DMS114 treated with DMSO at 0.1 percent for 48 hours (cell line): ENCODE data around the gene DENND5A.

Experiments used
- DNase-seq: peaks from one replicate; lab custom pipeline; 2025; ENCODE audit not compliant: unreplicated experiment; lab: John Stamatoyannopoulos, UW

The DENND5A gene

GRCh38 chr11:9265211-9266131, at the start of gene DENND5A:
Gene DENND5A (minus strand): TSS chr11:9265350. CDS start chr11:9265069, 281 bp downstream.
- DNase-seq, result peak; percentile 63

DNA sequence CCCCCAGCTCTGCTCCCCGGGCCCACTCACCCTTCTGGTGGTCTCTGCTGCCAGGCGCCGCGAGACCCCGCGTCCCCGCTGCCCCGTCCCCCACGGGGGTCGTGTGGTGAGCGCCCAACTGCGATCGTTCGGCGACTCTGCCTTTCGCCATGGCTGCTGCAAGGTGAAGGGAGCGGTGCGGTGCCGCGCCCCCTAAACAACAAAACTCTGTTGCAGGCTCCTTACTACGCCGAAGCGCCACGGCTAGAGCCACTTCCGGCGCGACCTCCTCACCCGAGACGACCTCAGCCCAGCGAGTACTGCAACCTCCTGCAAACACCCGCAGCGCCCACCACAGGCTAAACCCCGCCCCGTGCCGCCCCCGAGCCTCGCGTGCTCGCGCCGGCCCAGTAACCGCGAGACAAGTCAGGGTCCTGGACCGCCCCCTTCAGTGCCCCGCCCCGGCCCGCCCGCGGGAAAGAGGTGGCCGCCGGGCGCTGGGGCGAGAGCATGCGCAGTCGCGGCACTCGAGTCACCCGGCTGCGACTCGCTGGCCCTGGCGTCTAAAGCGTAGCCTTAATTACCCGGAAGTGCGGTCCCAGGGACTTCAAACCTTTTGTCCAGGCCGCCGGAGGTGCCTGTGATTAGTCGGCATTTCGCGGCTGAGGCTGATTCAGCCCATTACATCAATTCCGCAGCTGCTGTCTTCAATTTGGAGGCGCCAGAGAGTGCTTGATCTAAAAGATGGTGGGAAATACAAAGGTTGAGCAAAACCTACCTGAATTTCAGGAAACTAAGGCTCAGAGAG, 49.3 kb upstream of the DENND5A start, which contains the start of gene TMEM41B:
Gene TMEM41B, minus strand, starts transcription at position 303 of the 787 bp plus-strand sequence. Its CDS starts 152 bp downstream, at position 151.
- peak; percentile 83 for DNase-seq

DNA sequence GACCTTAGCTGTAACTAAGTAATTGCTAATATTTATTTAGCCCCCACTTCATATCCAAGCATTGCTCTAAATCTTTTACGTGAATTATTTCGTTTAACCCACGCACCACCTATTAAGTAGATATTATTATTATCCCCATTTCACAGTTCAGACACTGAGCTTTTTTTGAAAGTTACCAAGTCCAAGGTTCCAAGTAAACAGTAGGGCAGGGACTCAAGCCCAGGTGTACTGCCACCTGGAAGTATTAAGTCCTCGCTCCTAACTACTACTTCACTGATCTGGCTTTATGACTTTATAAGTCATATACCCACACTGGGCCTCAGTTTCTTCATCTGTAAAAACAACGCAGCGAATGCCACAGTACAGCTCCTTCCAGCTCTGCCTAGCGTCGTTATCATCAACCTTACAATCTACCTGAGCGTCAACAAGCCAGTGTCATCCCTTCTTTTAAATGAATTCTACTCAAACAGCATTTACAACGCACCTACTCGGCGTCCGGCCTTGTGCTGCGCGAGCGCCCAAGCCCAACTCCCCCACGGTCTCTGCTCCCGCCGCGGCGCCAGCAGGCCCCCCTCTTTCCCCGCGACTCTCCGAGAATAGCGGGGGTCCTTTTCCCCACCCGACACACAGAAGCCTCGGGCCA, 48.6 kb upstream of the DENND5A start:
- DNase-seq, result no peak

- DNase-seq, result no peak
Measured at GRCh38 chr11:9310485-9311090, 45.4 kb upstream of the DENND5A start.

DNA sequence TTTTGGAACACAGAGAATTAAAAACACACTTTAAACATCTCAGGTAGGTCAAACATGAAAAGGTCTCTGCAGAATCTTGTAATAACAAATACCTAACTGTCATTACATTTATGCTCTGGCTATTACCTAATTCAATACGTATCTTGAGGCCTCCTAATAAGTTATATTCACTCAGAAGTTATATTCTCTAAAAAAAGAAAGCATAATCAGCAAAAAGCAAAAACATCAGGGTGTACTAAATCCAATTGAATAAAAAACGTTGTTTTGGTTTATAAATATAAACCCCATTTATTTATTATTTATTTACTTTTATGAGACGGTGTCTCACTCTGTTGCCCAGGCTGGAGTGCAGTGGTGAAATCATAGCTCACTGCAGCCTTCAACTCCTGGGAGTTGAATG, 39.0 kb upstream of the DENND5A start:
- no peak for DNase-seq

DNA sequence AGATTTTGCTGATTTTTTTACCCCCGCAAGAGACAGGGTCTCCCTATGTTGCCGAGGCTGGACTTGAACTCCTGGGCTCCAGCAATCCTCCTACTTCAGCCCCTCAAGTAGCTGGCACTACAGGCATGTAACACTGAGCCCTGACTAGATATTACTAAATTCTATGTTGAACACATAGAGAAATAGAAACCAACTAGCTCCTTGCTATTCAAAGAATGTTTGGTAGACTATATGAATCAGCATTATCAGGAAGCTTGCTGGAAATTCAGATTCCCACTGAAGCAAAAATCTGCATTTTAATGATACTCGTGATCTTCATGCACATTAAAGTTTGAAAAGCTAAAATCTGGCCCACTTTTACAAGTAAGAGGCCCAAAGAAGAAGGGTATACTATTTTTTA, 37.3 kb upstream of the DENND5A start:
- DNase-seq, result no peak

GRCh38 chr11:9301720-9302119, 36.6 kb upstream of the DENND5A start:
- DNase-seq, result no peak

DNA sequence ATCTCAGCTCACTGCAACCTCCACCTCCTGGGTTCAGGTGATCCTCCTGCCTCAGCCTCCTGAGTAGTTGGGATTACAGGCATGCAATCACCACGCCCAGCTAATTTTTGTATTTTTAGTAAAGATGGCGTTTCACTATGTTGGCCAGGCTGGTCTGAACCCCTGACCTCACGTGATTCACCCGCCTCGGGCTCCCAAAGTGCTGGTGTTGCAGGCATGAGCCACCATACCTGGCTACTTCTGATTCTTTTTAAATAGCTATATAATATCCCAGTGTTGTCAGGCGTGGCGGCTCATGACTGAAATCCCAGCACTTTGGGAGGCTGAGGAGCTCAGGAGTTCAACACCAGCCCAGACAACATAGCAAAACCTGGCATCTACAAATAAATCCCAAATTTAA, 28.5 kb upstream of the DENND5A start:
- DNase-seq, result no peak

DNA sequence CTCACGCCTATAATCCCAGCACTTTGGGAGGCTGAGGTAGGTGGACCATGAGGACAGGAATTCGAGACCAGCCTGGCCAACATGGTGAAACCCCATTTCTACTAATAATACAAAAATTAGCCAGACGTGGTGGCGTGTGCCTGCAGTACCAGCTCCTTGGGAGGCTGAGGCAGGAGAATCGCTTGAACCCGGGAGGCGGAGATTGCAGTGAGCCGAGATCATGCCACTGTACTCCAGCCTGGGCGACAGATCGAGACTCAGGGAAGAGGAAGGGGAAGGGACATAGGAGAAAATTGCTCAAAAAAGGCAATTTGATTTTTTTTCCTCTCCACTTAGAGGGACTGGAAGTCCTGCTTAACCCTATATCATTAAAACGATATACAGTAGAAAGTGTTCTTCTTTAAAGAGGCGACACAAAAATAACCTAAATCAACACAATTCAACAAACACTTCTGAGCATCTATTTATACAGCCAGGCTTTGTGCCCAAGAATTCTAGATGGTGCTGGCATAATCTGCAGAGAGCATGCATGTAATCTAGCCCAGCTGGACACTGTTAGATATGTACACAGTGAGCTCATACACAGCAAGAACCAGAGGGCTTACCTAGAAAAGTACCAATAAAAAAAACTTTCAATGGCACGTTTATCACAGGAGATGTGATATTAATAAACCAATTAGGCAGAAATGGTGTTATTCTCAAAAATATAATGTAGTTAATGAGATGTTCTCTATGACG, 20.9 kb upstream of the DENND5A start:
- no peak for DNase-seq

DNA sequence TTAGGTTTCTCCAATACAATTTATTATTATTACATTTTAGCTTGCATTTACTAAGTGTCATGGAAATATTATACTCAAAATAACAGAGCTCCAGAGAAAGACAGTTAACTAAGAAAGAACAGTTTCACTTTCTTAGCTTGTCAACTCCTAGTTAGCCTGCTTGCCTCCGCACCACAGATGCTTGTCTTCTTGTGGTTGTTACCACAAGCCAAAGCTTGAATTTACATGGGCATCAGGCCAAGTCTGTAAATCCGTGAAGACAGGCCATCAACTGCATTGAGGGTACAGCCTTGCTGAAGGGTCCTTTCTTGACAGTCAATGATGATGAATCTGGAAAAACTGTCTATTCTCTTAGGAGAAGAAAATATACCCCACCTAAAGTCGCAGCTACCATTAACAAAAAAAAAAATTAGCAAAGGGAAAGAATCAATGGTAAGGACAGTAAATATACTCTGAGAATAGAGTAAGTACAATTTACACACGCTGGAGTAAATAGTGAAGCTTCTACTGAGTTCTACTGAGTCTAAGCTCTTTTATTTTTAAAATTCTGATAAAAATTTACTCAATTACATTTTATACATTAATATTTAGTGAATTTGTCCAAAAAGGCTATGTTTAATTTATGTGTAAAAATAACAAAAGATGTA, 15.6 kb upstream of the DENND5A start:
- no peak for DNase-seq

GRCh38 chr11:9277176-9277575, 12.0 kb upstream of the DENND5A start:
- DNase-seq, result no peak

- DNase-seq, result no peak
Measured at GRCh38 chr11:9276571-9276970, 11.4 kb upstream of the DENND5A start.

- DNase-seq, result no peak
Measured at GRCh38 chr11:9274499-9275258, 9.5 kb upstream of the DENND5A start.

GRCh38 chr11:9273376-9274336, 8.5 kb upstream of the DENND5A start:
- no peak for DNase-seq

GRCh38 chr11:9269492-9270013, 4.4 kb upstream of the DENND5A start:
- no peak for DNase-seq

DNA sequence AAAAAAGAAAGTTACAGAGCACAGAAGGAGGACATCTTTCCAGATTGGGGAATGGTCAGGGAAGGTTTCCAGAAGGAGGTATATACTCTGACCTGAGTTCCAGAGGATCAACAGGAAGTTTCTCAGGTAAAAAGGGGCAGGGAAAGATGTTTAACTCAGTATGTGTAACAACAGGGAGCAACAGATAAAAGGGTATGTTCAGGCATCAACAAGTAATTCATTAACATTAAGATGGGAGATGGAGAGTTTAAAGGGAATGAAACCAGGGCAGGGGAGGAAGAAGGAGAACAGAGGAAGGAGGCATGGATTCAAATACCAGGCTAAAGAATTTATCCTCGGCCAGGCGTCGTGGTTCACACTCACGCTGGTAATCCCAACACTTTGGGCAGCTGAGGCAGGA, 2.5 kb upstream of the DENND5A start:
- DNase-seq, result no peak

GRCh38 chr11:9266926-9267325, 1.8 kb upstream of the DENND5A start:
- no peak for DNase-seq
